NOMO-1 treated with dmso at 0.1 percent for 144 hours (cell line): ENCODE data around the gene TCEA3.

Experiments used
- DNase-seq: peaks from one replicate; lab custom pipeline; 2025; ENCODE audit not compliant: unreplicated experiment; lab: John Stamatoyannopoulos, UW

The TCEA3 gene

GRCh38 chr1:23421753-23422240 lies 2.8 kb downstream of the TCEA3 start:
- DNase-seq = no peak

GRCh38 chr1:23421343-23421742 lies 3.2 kb downstream of the TCEA3 start:
- DNase-seq = no peak

- no peak for DNase-seq
Observed at GRCh38 chr1:23420778-23421177, 3.8 kb downstream of the TCEA3 start.

- DNase-seq = no peak
Observed at GRCh38 chr1:23419180-23419579, 5.4 kb downstream of the TCEA3 start.

GRCh38 chr1:23417570-23417969 lies 7.0 kb downstream of the TCEA3 start:
- DNase-seq = no peak

GRCh38 chr1:23416964-23417363 lies 7.6 kb downstream of the TCEA3 start:
- no peak for DNase-seq

- DNase-seq = no peak
Observed at GRCh38 chr1:23408797-23409290, 15.7 kb downstream of the TCEA3 start.

- DNase-seq = no peak
Observed at GRCh38 chr1:23407016-23407630, 17.4 kb downstream of the TCEA3 start.

- DNase-seq = no peak
Observed at GRCh38 chr1:23405946-23406345, 18.6 kb downstream of the TCEA3 start.

- DNase-seq = peak; percentile 54
Observed at GRCh38 chr1:23403735-23404486, 20.6 kb downstream of the TCEA3 start.

- DNase-seq = no peak
Observed at GRCh38 chr1:23403355-23403734, 21.2 kb downstream of the TCEA3 start.

GRCh38 chr1:23403038-23403336 lies 21.6 kb downstream of the TCEA3 start:
- DNase-seq = no peak

GRCh38 chr1:23402286-23403037 lies 22.1 kb downstream of the TCEA3 start:
- peak; percentile 24 for DNase-seq

GRCh38 chr1:23401313-23401712 lies 23.2 kb downstream of the TCEA3 start:
- DNase-seq = no peak

- no peak for DNase-seq
Observed at GRCh38 chr1:23400324-23401114, 24.0 kb downstream of the TCEA3 start.

GRCh38 chr1:23399229-23399628 lies 25.3 kb downstream of the TCEA3 start:
- no peak for DNase-seq

GRCh38 chr1:23397908-23398307 lies 26.6 kb downstream of the TCEA3 start:
- DNase-seq = no peak

- no peak for DNase-seq
Observed at GRCh38 chr1:23396380-23396779, 28.2 kb downstream of the TCEA3 start.

- DNase-seq = no peak
Observed at GRCh38 chr1:23395849-23396248, 28.7 kb downstream of the TCEA3 start.

GRCh38 chr1:23395154-23395724 lies 29.3 kb downstream of the TCEA3 start:
- no peak for DNase-seq

- DNase-seq = no peak
Observed at GRCh38 chr1:23394684-23395083, 29.9 kb downstream of the TCEA3 start.
